HFFc6 (cell line): ENCODE results near the gene C3orf20. TPM values are rescaled to one million over a fixed set of nuclear protein-coding genes. Genes with fewer than 3 reads are reported as not detected.

ENCODE experiments used
- DNase-seq: peaks from one replicate; pipeline ENCODE4 v3.0.0-alpha.2; 2018
- H3K27ac Mint-ChIP-seq: 2 replicates; pipeline ENCODE4 v1.8.0; 2020; ENCODE audit warnings: mild to moderate bottlenecking, mixed read lengths
- H3K27me3 Mint-ChIP-seq: 2 replicates; pipeline ENCODE4 v1.8.0; 2021; ENCODE audit warnings: mild to moderate bottlenecking, moderate library complexity, mixed read lengths; ENCODE audit not compliant: insufficient read depth
- H3K36me3 Mint-ChIP-seq: 2 replicates; pipeline ENCODE4 v1.8.0; 2021; ENCODE audit warnings: low read depth, mixed read lengths
- H3K4me1 Mint-ChIP-seq: 2 replicates; pipeline ENCODE4 v1.8.0; 2020; ENCODE audit warnings: low read depth, mixed read lengths
- H3K4me3 Mint-ChIP-seq: 2 replicates; pipeline ENCODE4 v1.8.0; 2020; ENCODE audit warnings: mild to moderate bottlenecking, moderate library complexity, mixed read lengths
- H3K9me3 Mint-ChIP-seq: 2 replicates; pipeline ENCODE4 v1.8.0; 2020; ENCODE audit warnings: mild to moderate bottlenecking, mixed read lengths
- CTCF ChIP-seq: fragments of 200-600 bp; sonication (generic); IDR thresholded peaks from 2 replicates; pipeline ENCODE4 v1.5.0; 2021; ENCODE audit warnings: antibody characterized with exemption, mild to moderate bottlenecking
- total RNA-seq, 6 experiments: library from RNA; stranded (reverse); fragmentation: NEBNext Ultra II Directional; extraction: Animal tissue kit (Norgen Biotek cat#: 25700); gene quantifications; 2 replicates in 1 of 6; 3 replicates in 5 of 6; pipeline ENCODE4 v1.2.3, GENCODE V29; 2021

The C3orf20 gene
- total RNA-seq, 6 experiments from 2014 or later, result not detected

DNA sequence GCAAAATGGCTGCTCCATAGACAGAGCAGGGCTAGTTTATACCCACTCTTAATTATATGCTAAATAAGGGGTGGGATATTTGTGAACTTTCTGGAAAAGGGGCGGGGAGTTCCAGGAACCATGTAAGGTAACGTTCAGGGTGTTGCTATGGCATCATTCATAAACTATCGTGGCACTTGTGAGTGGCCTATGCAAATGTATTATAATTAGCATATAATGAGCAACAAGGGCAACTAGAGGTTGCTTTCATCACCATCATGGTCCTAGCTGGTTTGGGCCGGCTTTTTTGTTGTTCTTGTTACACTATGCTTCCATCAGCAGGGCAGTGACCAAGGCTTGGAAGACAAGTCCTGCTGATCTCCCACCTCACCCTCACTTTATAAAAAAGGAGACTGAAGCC lies 100.6 kb downstream of the C3orf20 start:
- Mint-ChIP-seq H3K4me3 (no peak overlapping the region), H3K36me3 (no peaks in the 10 kb centered on the region), H3K27ac (no peak overlapping the region), H3K27me3 (peaks cover 26% of the 10 kb centered on the region), H3K9me3 (peaks cover 12% of the 10 kb centered on the region; the same call in 1 of the 2 replicates), H3K4me1 (no peaks in the 10 kb centered on the region)
- no peak for TF ChIP-seq CTCF
- no peak for DNase-seq

DNA sequence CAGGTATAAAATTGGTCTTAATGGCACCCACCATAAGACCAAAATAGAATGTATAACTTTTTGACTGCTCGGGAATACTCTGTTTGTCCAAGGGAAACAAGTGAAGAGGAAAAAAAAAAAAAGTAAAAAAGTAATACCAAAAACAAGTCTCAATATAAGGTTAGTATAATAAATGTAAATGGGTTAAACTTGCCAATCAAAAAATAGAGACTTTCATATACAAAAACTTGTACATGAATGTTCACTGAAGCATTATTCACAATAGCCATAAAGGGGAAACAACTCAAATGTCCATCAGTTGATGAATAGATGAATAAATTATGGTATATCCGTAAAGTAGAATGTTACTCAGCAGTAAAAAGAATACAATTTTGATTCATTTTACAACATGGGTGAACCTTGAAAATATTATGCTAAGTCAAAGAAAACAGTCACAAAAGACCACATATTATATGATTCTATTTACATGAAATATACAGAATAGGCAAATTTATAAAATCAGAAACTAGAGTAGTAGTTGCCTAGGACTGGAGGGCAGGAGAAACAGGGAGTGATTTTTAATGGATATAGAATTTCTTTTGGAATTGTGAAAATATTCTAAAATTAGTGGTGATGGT lies 104.2 kb downstream of the C3orf20 start:
- Mint-ChIP-seq H3K9me3 (peaks cover 12% of the 10 kb centered on the region; the same call in 1 of the 2 replicates), H3K4me1 (no peaks in the 10 kb centered on the region), H3K27me3 (peaks cover 28% of the 10 kb centered on the region), H3K4me3 (no peak overlapping the region), H3K27ac (no peak overlapping the region), H3K36me3 (no peaks in the 10 kb centered on the region)
- DNase-seq, result no peak
- no peak for TF ChIP-seq CTCF

DNA sequence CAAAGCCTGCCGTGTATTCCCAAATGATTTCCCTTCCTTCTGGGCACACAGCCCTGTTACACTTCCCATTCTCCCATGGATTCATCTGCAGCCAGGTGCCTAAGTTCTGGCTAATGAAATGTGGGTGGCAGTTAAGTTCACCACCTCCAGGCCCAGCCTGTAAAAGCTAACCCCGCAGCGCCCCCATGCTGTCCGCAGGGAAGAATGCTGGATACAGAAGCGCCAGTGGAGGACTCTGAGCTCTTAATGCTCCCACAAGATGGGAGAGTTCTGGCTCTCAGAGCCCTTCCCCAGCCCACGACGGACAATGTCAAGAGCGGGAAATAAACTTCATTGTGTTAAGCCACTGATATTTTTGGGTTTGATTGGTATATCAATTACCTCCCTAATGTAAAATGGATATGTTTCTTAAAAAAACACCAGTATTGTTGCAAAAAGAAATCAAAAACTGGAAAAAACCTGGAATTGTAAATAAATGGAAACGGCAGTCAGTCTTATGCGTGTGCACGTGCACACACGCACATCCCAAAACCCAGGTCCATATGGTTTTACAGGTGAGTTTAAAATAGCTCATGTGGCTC lies 106.1 kb downstream of the C3orf20 start:
- no peaks in the 10 kb centered on the region for H3K36me3 Mint-ChIP-seq
- no peaks in the 10 kb centered on the region for H3K4me1 Mint-ChIP-seq
- H3K4me3 Mint-ChIP-seq, result no peak overlapping the region
- TF ChIP-seq CTCF, result peak; percentile 80
- no peak overlapping the region for H3K27ac Mint-ChIP-seq
- peaks cover 12% of the 10 kb centered on the region; the same call in 1 of the 2 replicates for H3K9me3 Mint-ChIP-seq
- H3K27me3 Mint-ChIP-seq, result peaks cover 18% of the 10 kb centered on the region
- peak; percentile 35 for DNase-seq

- H3K36me3 Mint-ChIP-seq, result no peaks in the 10 kb centered on the region
- no peak overlapping the region for H3K4me3 Mint-ChIP-seq
- peaks cover 8% of the 10 kb centered on the region; the same call in 1 of the 2 replicates for H3K9me3 Mint-ChIP-seq
- no peaks in the 10 kb centered on the region for H3K4me1 Mint-ChIP-seq
- H3K27me3 Mint-ChIP-seq, result peaks cover 30% of the 10 kb centered on the region
- no peak for TF ChIP-seq CTCF
- no peak overlapping the region for H3K27ac Mint-ChIP-seq
- no peak for DNase-seq
Observed at GRCh38 chr3:14783480-14784086, 108.6 kb downstream of the C3orf20 start.

DNA sequence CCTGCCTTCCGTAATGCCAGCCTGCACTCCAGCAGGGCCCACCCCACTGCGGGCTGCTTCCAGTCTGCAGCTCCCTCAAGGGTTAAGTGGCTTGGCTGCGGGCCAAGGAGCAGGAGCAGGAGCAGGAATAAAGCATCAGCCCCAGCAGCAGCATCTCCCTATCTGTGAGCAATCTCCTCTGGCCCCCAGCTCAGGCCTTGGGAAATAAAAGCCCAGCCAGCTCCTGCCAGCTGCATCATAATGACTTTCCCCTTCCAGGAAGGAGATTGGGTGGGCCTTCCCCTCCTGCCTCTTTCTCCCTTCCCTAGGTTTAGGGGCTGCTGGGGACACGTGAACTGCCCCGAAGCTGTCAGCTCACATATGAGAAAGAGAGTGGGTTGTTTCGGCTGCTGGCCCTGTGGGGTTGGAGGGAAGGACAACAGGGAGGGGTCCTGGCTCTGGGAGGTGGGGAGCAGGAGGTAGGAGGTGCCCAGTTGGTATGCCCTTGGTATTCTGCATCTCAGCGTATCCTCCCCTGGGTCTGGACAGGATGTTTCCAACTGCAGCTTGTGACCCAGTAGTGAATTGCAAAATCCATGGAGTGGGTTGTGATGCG lies 109.2 kb downstream of the C3orf20 start:
- Mint-ChIP-seq H3K9me3 (peaks cover 2% of the 10 kb centered on the region; the same call in 1 of the 2 replicates), H3K27me3 (peaks cover 30% of the 10 kb centered on the region), H3K4me1 (no peaks in the 10 kb centered on the region), H3K27ac (no peak overlapping the region), H3K4me3 (no peak overlapping the region), H3K36me3 (no peaks in the 10 kb centered on the region)
- no peak for DNase-seq
- TF ChIP-seq CTCF, result no peak
